HG03354 (cell line): ENCODE results near the gene OTOGL.
"Not testable (repeated sequence)": the region's sequence is repeated elsewhere in the genome, so short reads cannot be mapped to it uniquely, and the experiment has no call there.

ENCODE experiments used
- ATAC-seq: cut with Tn5 transposase; IDR thresholded peaks from one replicate; pipeline ENCODE4 v1.9.1; 2021; ENCODE audit warnings: mild to moderate bottlenecking; ENCODE audit not compliant: unreplicated experiment, poor library complexity, severe bottlenecking

Gene OTOGL

GRCh38 chr12:80121661-80122060 lies 22.3 kb downstream of the OTOGL start:
- ATAC-seq, result no peak

GRCh38 chr12:80129895-80130530 lies 30.7 kb downstream of the OTOGL start:
- no peak for ATAC-seq

GRCh38 chr12:80135624-80136023 lies 36.3 kb downstream of the OTOGL start:
- ATAC-seq, result no peak

GRCh38 chr12:80140005-80140404 lies 40.7 kb downstream of the OTOGL start:
- no peak for ATAC-seq

- ATAC-seq, result no peak
These were observed 43.3 kb downstream of the OTOGL start for GRCh38 chr12:80142640-80143039.

GRCh38 chr12:80143537-80143936 lies 44.2 kb downstream of the OTOGL start:
- no peak for ATAC-seq

- ATAC-seq, result not testable (repeated sequence)
These were observed 50.4 kb downstream of the OTOGL start for GRCh38 chr12:80149547-80150313.

GRCh38 chr12:80151131-80151530 lies 51.8 kb downstream of the OTOGL start:
- ATAC-seq, result no peak

- ATAC-seq, result no peak
These were observed 54.9 kb downstream of the OTOGL start for GRCh38 chr12:80154261-80154660.

- ATAC-seq, result no peak
These were observed 57.0 kb downstream of the OTOGL start for GRCh38 chr12:80156306-80156705.

- ATAC-seq, result no peak
These were observed 58.3 kb downstream of the OTOGL start for GRCh38 chr12:80157645-80158044.

GRCh38 chr12:80161612-80162011 lies 62.3 kb downstream of the OTOGL start:
- no peak for ATAC-seq

- ATAC-seq, result peak; percentile 58
These were observed 62.8 kb downstream of the OTOGL start for GRCh38 chr12:80162177-80162576.

- no peak for ATAC-seq
These were observed 66.4 kb downstream of the OTOGL start for GRCh38 chr12:80165746-80166145.

GRCh38 chr12:80166751-80167150 lies 67.4 kb downstream of the OTOGL start:
- ATAC-seq, result no peak

GRCh38 chr12:80168936-80169335 lies 69.6 kb downstream of the OTOGL start:
- no peak for ATAC-seq

- no peak for ATAC-seq
These were observed 71.6 kb downstream of the OTOGL start for GRCh38 chr12:80170915-80171314.

GRCh38 chr12:80173083-80173864 lies 73.9 kb downstream of the OTOGL start:
- ATAC-seq, result no peak

GRCh38 chr12:80175307-80175930 lies 76.1 kb downstream of the OTOGL start:
- ATAC-seq, result no peak

GRCh38 chr12:80176706-80177105 lies 77.4 kb downstream of the OTOGL start:
- ATAC-seq, result no peak
